ENCODE data around the gene PC. TPM values are rescaled to one million over a fixed set of nuclear protein-coding genes. Genes with fewer than 3 reads are reported as not detected.

The PC gene
- total and polyA plus RNA-seq, 9 of the 15 experiments (the other 6 are each of a cell fraction or from before 2014, with no cell fraction given): 0.94 to 38.0 (median 8.7) TPM

- TF ChIP-seq ZBTB26 (CRISPR knock-in tag; IDR thresholded peaks at IDR 0.05) (no peak), THRA (IDR thresholded peaks at IDR 0.05) (no peak)
Measured at GRCh38 chr11:66823700-66824099, 134.5 kb downstream of the PC start (continued).

GRCh38 chr11:66820901-66821300 is 137.3 kb downstream of the PC start:
- Histone ChIP-seq H3K9me3 (replicated peaks; ENCODE audit: control insufficient read depth, insufficient read depth, low read depth, low read length) (no peaks in the 10 kb centered on the region), H3K79me2 (ENCODE audit: control insufficient read depth, insufficient read depth, low read length) (no peaks in the 10 kb centered on the region), H3K4me3 (no peak overlapping the region), H3K9me1 (ENCODE audit: control insufficient read depth, insufficient read depth, low read length) (no peaks in the 10 kb centered on the region), H3K4me1 (replicated peaks in 1 of 2; ENCODE audit: control insufficient read depth in 2 of 2, insufficient read depth in 2 of 2, low read length in 2 of 2) (no peaks in the 10 kb centered on the region), H3K27me3 (ENCODE audit: control insufficient read depth in 2 of 2, insufficient read depth in 2 of 2, low read length in 2 of 2) (no peaks in the 10 kb centered on the region), H3K4me2 (ENCODE audit: insufficient read depth, low read length) (no peak overlapping the region), H2AFZ (ENCODE audit: low read depth, low read length) (no peak overlapping the region), H3K27ac (ENCODE audit: extremely low read depth, low read depth, low read length) (no peak overlapping the region), H3K36me3 (ENCODE audit: control insufficient read depth, insufficient read depth, low read length) (no peaks in the 10 kb centered on the region; the same call in 2 of the 3 replicates), H3K9ac (ENCODE audit: insufficient read depth in 1 of 2, low read depth in 2 of 2, low read length in 2 of 2) (no peak overlapping the region), H4K20me1 (replicated peaks; ENCODE audit: control insufficient read depth, insufficient read depth, low read length) (no peaks in the 10 kb centered on the region)
- CTCF ChIA-PET (ENCODE audit: low intra/inter-chr PET ratio): no interaction called here
- ATAC-seq (no peak), DNase-seq (ENCODE audit: extremely low read depth in 1 of 4, low spot score in 3 of 4) (no peak), FAIRE-seq (no peak)
- BruUV-seq (replicated peaks): no TSS peak
- in situ Hi-C loops (cut with MboI) (no loop called here), intact Hi-C loops (cut with micrococcal nuclease) (no loop called here)
- WGBS (ENCODE audit: insufficient coverage, low coverage, missing lambda C conversion rate): 17% methylated on average over 3 of the region's 3 CpGs
- POLR2A ChIA-PET: interaction anchor here (0.6 to 1.8 kb wide), 3 partner anchors 10 to 145 kb away, joined by 3 to 5 read pairs (median 3); no protein-coding TSS in a partner anchor
- TF ChIP-seq ZNF133 (CRISPR knock-in tag; IDR thresholded peaks at IDR 0.05) (no peak), HDGF (IDR thresholded peaks at IDR 0.05) (no peak), CGGBP1 (CRISPR knock-in tag; IDR thresholded peaks at IDR 0.05) (no peak), NR1H2 (CRISPR knock-in tag; IDR thresholded peaks at IDR 0.05) (no peak), PHB (CRISPR knock-in tag; IDR thresholded peaks at IDR 0.05) (no peak), HOXB6 (CRISPR knock-in tag; IDR thresholded peaks at IDR 0.05; ENCODE audit: borderline replicate concordance) (no peak), MTA2 (IDR thresholded peaks at IDR 0.05; ENCODE audit: low read depth) (no peak), REST (IDR thresholded peaks at IDR 0.05; ENCODE audit: borderline replicate concordance) (no peak), REST (CRISPR knock-in tag; IDR thresholded peaks at IDR 0.05; ENCODE audit: low read depth) (no peak)
